AG04449 (cell line): Measurements from ENCODE around the gene LAMA2.

Source experiments
- CTCF ChIA-PET: fragments of 350-600 bp; formaldehyde crosslinking; extraction: SDS; loops from one replicate; lab custom pipeline; 2021; ENCODE audit warnings: antibody characterized with exemption; lab: Yijun Ruan, JAX
- POLR2A ChIA-PET: fragments of 400-600, 350-600 bp; formaldehyde crosslinking; extraction: SDS; loops from one replicate; lab custom pipeline; 2020; ENCODE audit warnings: antibody characterized with exemption, inconsistent platforms; lab: Yijun Ruan, JAX
- DNase-seq: peaks from one replicate; pipeline ENCODE4 v3.0.0-alpha.2; 2010; ENCODE audit warnings: low read depth, low spot score
- H3K4me3 ChIP-seq: 2 replicates; pipeline ENCODE4 v1.5.1; 2011; ENCODE audit warnings: low read depth, mild to moderate bottlenecking, control low read depth, low read length
- CTCF ChIP-seq: IDR thresholded peaks from one replicate; pipeline ENCODE4 v1.5.1; 2011; ENCODE audit warnings: mild to moderate bottlenecking, moderate library complexity, low read length, control low read depth, inconsistent platforms; ENCODE audit not compliant: insufficient read depth; ENCODE audit errors: missing control alignments

LAMA2 gene

GRCh38 chr6:129240492-129240853, 357.5 kb downstream of the LAMA2 start:
- POLR2A ChIA-PET, result no interaction called here
- no peak overlapping the region for H3K4me3 ChIP-seq
- no peak for DNase-seq
- TF ChIP-seq CTCF, result no peak
- CTCF ChIA-PET, result interaction anchor here (0.6 kb wide), 1 partner anchor 9 kb away, joined by 3 read pairs; no protein-coding TSS in a partner anchor

GRCh38 chr6:129242546-129242945, 359.6 kb downstream of the LAMA2 start:
- no peak for DNase-seq
- CTCF ChIA-PET, result interaction anchor here (3.1 kb wide), 1 partner anchor 11 kb away, joined by 14 read pairs; no protein-coding TSS in a partner anchor
- no peak for TF ChIP-seq CTCF
- no peak overlapping the region for H3K4me3 ChIP-seq
- POLR2A ChIA-PET, result no interaction called here

- POLR2A ChIA-PET, result no interaction called here
- no peak overlapping the region for H3K4me3 ChIP-seq
- no peak for TF ChIP-seq CTCF
- DNase-seq, result no peak
- CTCF ChIA-PET, result interaction anchor here (1.1 to 3.1 kb wide), 2 partner anchors 10 to 435 kb away, joined by 3 to 14 read pairs; no protein-coding TSS in a partner anchor
These were observed 360.4 kb downstream of the LAMA2 start for GRCh38 chr6:129243377-129243776.

GRCh38 chr6:129248946-129249345, 366.0 kb downstream of the LAMA2 start:
- no peak for DNase-seq
- no peak for TF ChIP-seq CTCF
- CTCF ChIA-PET, result interaction anchor here (0.8 to 8.8 kb wide), 5 partner anchors 8 to 441 kb away, joined by 3 to 115 read pairs (median 3); no protein-coding TSS in a partner anchor
- POLR2A ChIA-PET, result no interaction called here
- H3K4me3 ChIP-seq, result no peak overlapping the region

- ChIA-PET CTCF (interaction anchor here (0.8 to 8.8 kb wide), 24 partner anchors 8 to 528 kb away, joined by 3 to 115 read pairs (median 3); no protein-coding TSS in a partner anchor), POLR2A (no interaction called here)
- peak; percentile 73 for TF ChIP-seq CTCF
- no peak overlapping the region for H3K4me3 ChIP-seq
- peak; percentile 31 for DNase-seq
These were observed 368.9 kb downstream of the LAMA2 start for GRCh38 chr6:129251669-129252376.

GRCh38 chr6:129252377-129253071, 369.6 kb downstream of the LAMA2 start:
- POLR2A ChIA-PET, result no interaction called here
- TF ChIP-seq CTCF, result no peak
- DNase-seq, result no peak
- H3K4me3 ChIP-seq, result no peak overlapping the region
- CTCF ChIA-PET, result interaction anchor here (0.8 to 8.8 kb wide), 23 partner anchors 9 to 529 kb away, joined by 3 to 115 read pairs (median 3); no protein-coding TSS in a partner anchor
